Suprapubic skin (tissue), 4 donors: ENCODE results near the gene ARHGAP10. TPM values are rescaled to one million over a fixed set of nuclear protein-coding genes. Genes with fewer than 3 reads are reported as not detected.

Source experiments
- DNase-seq, 2 donors: peaks; one replicate each; pipeline ENCODE4 v3.0.0-alpha.2; 2019; ENCODE audit warnings: low spot score in 2 of 2
- H3K27ac ChIP-seq: fragments of 200-600 bp; sonication (generic); one replicate; pipeline ENCODE4 v1.5.1; 2019
- H3K27me3 ChIP-seq: fragments of 200-600 bp; sonication (generic); one replicate; pipeline ENCODE4 v1.5.1; 2019
- H3K36me3 ChIP-seq: fragments of 200-600 bp; sonication (generic); one replicate; pipeline ENCODE4 v1.5.1; 2019
- H3K4me1 ChIP-seq: fragments of 200-600 bp; sonication (generic); one replicate; pipeline ENCODE4 v1.5.1; 2019
- H3K4me3 ChIP-seq: fragments of 200-600 bp; sonication (generic); one replicate; pipeline ENCODE4 v1.5.1; 2019; ENCODE audit warnings: mild to moderate bottlenecking
- H3K9me3 ChIP-seq: fragments of 200-600 bp; sonication (generic); one replicate; pipeline ENCODE4 v1.5.1; 2019
- CTCF ChIP-seq, 2 donors: fragments of 200-600 bp in 1 of 2; fragments of 450-650 bp in 1 of 2; sonication (generic) in 1 of 2; IDR thresholded peaks; one replicate each; pipeline ENCODE4 v1.5.1; 2016 to 2019; ENCODE audit warnings: antibody characterized with exemption in 2 of 2, mild to moderate bottlenecking in 1 of 2, moderate library complexity in 1 of 2
- EP300 ChIP-seq: sonication (generic); formaldehyde crosslinking; IDR thresholded peaks from one replicate; pipeline ENCODE4 v1.6.1; 2017; ENCODE audit warnings: antibody characterized with exemption
- POLR2A ChIP-seq, 2 donors: fragments of 450-650 bp; IDR thresholded peaks; one replicate each; pipeline ENCODE4 v1.6.1; 2017; ENCODE audit warnings: antibody characterized with exemption in 2 of 2, mild to moderate bottlenecking in 2 of 2, moderate library complexity in 2 of 2
- POLR2AphosphoS5 ChIP-seq, 3 donors: sonication (generic); formaldehyde crosslinking; IDR thresholded peaks; one replicate each; pipeline ENCODE4 v1.6.1; 2017; ENCODE audit warnings: antibody characterized with exemption in 3 of 3
- WGBS: methylation state at CpG from one replicate; pipeline ENCODE4 v1.1.5; 2018; 5-methylcytosine and 5-hydroxymethylcytosine counted together
- total RNA-seq, 4 donors: library from RNA; depleted of rRNA; stranded (reverse); fragments of >200 nt; gene quantifications; one replicate each; pipeline ENCODE4 v1.1.0, GENCODE V29; 2016

The ARHGAP10 gene
- total RNA-seq, 4 donors from 2014 or later: 32.5 to 59.0 (median 36.8) TPM

GRCh38 chr4:148064451-148064850 lies 332.6 kb downstream of the ARHGAP10 start:
- WGBS: 96% methylated on average over 9 of the region's 9 CpGs
- peaks cover 40% of the 10 kb centered on the region for H3K36me3 ChIP-seq
- peaks cover 20% of the 10 kb centered on the region for H3K4me1 ChIP-seq
- DNase-seq: no peak
- TF ChIP-seq CTCF (IDR thresholded peaks at IDR 0.05) (no peak), POLR2A (IDR thresholded peaks at IDR 0.05) (no peak), POLR2AphosphoS5 (IDR thresholded peaks at IDR 0.05) (no peak), EP300 (no peak)
- no peak overlapping the region for H3K4me3 ChIP-seq
- H3K9me3 ChIP-seq: no peaks in the 10 kb centered on the region
- no peaks in the 10 kb centered on the region for H3K27me3 ChIP-seq
- no peak overlapping the region for H3K27ac ChIP-seq

DNA sequence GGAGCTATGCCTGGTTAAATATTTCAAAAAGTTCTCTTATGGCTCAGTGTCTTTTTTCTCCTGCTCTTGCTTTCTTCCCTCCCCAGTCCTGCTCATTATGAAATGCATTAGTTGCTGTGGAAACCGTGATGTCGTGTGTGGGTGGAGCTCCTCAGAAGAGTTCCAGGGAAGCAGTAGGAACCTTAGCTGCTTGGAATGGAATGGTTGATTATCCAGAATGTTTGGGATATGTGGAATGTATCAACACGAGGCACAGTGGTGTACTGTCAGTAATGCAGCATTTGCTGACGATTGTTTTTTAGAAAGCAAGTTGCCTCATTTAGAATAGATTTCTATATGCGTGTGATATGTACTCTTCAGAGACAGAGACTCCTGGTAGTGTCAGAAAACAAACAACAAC lies 333.2 kb downstream of the ARHGAP10 start:
- Histone ChIP-seq H3K27me3 (no peaks in the 10 kb centered on the region), H3K4me3 (no peak overlapping the region), H3K27ac (no peak overlapping the region), H3K4me1 (peaks cover 14% of the 10 kb centered on the region), H3K36me3 (peaks cover 40% of the 10 kb centered on the region), H3K9me3 (no peaks in the 10 kb centered on the region)
- 77% methylated on average over 5 of the region's 5 CpGs for WGBS
- TF ChIP-seq EP300: no peak
- no peak for DNase-seq

DNA sequence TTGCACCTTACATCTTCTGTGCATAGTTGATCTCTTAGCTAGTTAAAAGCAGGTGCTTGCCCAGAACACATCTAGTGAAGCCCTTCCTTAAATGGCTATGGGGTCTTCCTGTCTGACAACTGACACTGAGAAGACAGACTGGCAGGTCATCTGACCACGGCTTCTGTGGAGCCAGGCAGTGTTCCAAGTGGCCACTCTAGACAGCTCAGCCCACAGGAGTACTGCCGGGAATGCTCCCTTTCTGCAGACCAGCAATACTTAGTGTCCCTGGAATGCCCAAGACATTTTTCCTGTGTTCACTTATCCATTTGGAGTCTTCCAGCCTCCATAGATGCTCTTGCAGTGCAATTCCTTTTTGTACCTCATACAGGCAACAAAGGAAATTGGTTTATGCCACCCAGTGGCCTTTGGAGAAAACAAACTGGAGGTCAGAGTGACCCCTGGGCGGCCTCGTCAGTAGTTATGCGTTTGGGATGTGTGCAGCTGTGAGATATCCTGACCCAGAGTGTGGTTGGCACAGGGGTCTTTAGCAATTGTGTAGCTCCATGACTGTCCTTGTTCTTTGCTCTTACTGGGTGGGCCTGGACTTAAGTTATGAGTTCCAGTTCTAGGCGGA lies 335.5 kb downstream of the ARHGAP10 start:
- H3K9me3 ChIP-seq: no peaks in the 10 kb centered on the region
- peaks cover 49% of the 10 kb centered on the region for H3K36me3 ChIP-seq
- no peak for DNase-seq
- no peak overlapping the region for H3K4me3 ChIP-seq
- WGBS: 91% methylated on average over 5 of the region's 6 CpGs
- H3K27ac ChIP-seq: no peak overlapping the region
- TF ChIP-seq POLR2AphosphoS5 (IDR thresholded peaks at IDR 0.05) (no peak), CTCF (IDR thresholded peaks at IDR 0.05) (no peak), EP300 (no peak), POLR2A (IDR thresholded peaks at IDR 0.05) (no peak)
- H3K27me3 ChIP-seq: no peaks in the 10 kb centered on the region
- H3K4me1 ChIP-seq: no peaks in the 10 kb centered on the region

- H3K4me1 ChIP-seq: no peaks in the 10 kb centered on the region
- no peaks in the 10 kb centered on the region for H3K27me3 ChIP-seq
- DNase-seq: no peak
- no peak overlapping the region for H3K4me3 ChIP-seq
- H3K9me3 ChIP-seq: no peaks in the 10 kb centered on the region
- peaks cover 52% of the 10 kb centered on the region for H3K36me3 ChIP-seq
- H3K27ac ChIP-seq: no peak overlapping the region
- 70% methylated on average over 13 of the region's 13 CpGs for WGBS
- TF ChIP-seq EP300 (no peak), CTCF (IDR thresholded peaks at IDR 0.05) (no peak), POLR2A (IDR thresholded peaks at IDR 0.05) (no peak), POLR2AphosphoS5 (IDR thresholded peaks at IDR 0.05) (no peak)
Measured at GRCh38 chr4:148068065-148068911, 336.4 kb downstream of the ARHGAP10 start.

DNA sequence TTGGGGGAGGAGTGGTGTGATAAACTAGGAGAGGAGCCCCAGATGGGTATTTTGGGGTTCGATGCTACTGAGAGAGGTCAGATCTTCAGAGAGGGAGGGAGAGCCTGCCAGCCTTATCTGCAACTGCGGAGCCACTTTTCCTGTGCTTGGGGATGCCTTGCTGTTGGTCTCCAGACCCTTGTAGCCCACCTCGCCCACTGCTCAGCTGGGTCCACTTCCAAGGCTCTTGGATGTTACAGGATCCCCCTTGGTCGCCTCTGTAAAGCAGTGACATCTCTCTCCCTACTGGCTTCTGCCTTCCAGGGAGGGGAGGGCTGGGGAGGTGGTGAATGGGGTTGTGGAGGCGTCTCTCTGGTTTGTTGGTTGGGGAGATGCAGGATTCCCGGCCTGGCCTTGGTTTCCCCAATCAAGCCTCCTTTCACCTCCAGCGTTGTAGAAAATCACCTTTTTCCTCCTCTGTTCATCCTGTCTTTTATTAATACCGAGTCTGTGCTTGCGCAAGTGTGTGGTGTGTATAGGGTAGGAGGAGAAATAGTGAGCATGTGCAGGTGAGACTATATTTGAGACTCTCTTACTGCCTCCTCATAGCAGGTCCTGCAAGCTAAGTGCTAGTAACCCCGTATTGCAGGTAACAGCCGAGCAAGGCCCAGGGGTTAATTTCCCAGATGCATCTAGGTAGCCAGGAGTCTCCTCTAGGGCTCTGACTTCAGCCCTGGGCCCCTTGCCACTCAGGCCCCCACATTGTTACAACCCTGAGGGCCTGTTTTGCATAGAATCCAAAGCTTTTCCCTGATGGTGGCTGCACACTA lies 337.4 kb downstream of the ARHGAP10 start:
- 92% methylated on average over 10 of the region's 11 CpGs for WGBS
- no peak overlapping the region for H3K4me3 ChIP-seq
- peaks cover 52% of the 10 kb centered on the region for H3K36me3 ChIP-seq
- DNase-seq: no peak
- TF ChIP-seq POLR2AphosphoS5 (IDR thresholded peaks at IDR 0.05) (no peak), POLR2A (IDR thresholded peaks at IDR 0.05) (no peak), CTCF (IDR thresholded peaks at IDR 0.05) (no peak), EP300 (no peak)
- no peaks in the 10 kb centered on the region for H3K9me3 ChIP-seq
- H3K4me1 ChIP-seq: no peaks in the 10 kb centered on the region
- H3K27me3 ChIP-seq: no peaks in the 10 kb centered on the region
- no peak overlapping the region for H3K27ac ChIP-seq
